H54 (cell line): ENCODE results near the gene ACSF3.
"Not testable (repeated sequence)": the region's sequence is repeated elsewhere in the genome, so short reads cannot be mapped to it uniquely, and the experiment has no call there.

ENCODE experiments used
- DNase-seq: peaks from one replicate; pipeline ENCODE4 v3.0.0; 2011; ENCODE audit warnings: low spot score, mixed read lengths; ENCODE audit not compliant: insufficient read length
- FAIRE-seq: peaks from 3 replicates; lab custom pipeline; 2011; peaks lifted over from hg19 to GRCh38; lab: Jason Lieb, UNC
- POLR2A ChIP-seq: IDR thresholded peaks from 2 replicates; pipeline ENCODE4 v1.6.1; 2011; ENCODE audit warnings: low read depth, mild to moderate bottlenecking, low read length

Gene ACSF3

DNA sequence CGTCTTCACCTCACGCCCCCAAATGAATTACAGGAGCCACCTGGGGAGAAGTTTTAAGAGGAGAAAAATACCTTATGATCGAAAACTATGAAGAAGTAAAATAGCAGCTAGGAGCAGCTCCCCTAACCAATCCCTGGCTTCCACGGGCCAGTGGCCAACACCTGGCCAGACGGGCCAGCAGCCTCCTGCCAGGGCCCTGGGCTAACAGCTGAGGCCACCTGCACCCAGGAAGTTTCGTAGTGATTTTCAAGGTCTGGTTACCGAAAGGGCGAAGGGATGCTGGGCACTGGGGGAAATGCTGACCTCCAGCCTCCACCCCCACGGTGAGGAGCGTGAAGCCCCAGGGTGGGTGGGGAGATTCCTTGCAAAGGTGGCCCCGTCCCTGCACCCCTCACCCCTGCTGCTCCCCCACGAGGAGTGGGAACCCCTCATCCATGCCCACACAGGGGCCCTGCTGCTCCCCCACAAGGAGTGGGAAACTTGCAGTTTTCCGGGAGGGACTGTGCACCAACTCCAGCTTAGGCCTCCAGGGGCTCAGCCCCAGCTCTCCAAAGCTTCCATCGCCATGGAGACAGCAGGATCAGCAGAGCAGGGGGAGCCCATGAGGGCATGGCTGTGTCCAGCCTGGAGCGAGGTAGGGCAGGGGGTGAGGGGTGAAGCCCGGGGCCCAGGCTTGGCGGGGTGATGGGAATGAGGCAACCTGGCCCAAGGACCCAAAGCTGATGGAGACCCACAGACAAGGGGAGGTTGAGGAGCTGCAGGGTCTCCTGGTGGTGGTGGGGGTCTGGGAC lies 31.9 kb upstream of the ACSF3 start:
- no peak for DNase-seq
- no peak for FAIRE-seq
- TF ChIP-seq POLR2A = no peak

DNA sequence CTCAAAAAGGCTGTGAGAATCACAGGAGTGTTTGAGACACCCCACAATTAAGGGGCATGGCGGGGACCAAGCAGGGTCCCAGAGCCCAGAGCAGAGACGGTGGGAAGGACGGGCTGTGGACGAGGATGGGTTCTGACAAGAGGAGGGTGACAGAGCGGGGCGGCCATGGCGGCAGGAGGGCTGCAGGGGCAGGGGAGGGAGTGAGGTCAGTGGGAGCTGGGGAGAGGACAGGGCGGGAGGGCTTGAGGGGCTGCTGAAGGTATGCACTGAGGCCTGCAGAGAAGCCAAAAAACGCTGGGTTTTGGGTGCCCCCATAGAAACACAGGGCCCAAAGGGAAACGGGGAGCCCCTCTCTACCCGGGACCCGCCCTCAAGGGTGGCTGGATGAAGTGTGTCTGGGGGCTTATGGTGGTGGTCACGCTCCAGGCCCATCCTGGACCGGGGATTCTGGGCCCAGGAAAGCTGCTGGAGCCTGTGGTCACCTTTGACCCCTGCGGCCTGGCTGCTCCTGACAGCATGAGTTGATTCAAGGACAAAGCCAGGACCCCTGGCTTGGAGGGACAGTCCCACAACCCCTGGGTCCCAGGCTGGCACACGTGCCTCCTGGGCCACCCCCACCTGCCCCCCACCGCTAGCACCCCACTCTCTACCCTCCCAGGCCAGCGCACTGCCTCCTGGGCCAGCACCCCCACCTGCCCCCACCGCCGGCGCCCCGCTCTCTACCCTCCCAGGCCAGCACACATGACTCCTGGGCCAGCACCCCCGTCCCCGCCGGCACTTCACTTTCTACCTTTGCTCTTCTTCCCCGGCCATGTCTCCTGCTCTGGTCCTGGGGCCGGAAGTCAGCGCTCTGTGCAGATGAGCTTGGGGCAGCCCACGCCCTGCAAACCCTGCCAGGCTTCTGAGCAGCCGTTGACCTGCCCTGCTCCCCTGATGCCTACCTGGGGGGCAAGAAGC lies 31.0 kb upstream of the ACSF3 start:
- FAIRE-seq (no peak), DNase-seq (no peak)
- TF ChIP-seq POLR2A = no peak

DNA sequence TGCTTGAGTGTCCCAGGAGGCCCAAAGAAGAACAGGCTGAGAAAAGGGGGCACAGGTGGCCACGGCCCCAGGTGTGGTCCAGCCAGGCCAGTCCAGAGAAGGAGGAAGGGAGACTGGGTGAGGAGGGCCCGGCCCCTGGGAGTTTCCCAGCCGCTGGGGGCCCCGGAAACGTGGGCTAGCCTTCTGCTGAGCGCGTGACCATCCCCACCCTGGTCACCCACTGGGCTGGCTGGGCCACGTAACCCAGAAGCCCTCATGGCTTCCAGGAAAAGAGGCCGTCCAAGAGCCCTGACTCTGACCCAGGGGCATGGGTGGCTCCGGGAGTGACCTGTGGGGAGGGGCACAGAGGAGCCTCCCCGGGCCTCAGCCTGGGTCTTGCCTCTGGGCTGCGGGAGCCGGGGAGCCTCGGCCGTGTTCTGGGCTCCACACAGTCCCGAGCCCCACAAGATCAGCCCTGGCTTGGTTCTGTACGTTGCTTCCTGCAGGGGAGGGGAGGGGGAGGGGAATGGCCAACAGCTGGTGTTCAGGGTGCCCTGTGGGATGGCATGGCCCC lies 29.8 kb upstream of the ACSF3 start:
- FAIRE-seq = no peak
- no peak for TF ChIP-seq POLR2A
- no peak for DNase-seq

DNA sequence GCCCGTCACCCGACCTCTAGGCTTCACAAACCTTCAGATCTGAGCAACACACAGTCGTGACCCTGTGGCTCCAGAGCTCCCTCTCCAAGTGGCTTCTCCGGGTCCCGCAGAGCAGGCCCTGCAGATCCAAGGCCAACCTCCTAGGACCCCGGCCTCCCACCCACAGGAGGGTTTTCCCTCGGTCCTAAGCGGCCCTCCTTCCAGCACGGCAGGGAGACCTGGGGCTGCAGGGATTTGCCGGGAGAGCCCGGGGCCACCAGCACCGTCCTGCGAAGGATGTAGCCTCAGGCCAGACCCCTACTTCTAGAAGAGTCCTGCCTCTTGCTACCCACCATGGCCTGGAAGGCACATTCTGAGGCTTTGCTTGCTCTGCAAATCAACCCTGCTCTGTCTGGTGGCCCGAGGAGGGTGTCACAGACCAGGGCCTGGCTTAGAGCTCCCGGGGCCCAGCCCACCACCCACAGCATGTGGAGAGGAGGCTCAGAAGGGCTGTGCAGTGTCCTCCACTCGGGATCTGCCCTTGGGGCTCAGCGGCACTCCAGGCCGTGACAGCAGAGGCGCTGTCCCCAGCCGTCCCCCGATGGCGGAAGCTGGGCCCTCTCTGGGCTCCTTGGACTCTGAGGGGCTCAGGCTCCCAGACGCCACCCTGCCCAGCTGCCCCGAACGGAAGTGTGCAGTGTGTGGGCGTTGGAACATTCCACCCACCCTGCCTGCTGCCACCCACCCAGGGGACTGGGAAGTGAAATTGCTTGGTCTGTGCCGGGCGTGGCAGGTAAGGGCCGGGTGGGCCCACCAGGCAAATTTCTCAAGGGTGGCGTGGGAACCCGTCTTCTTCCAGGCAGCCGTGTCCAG lies 28.8 kb upstream of the ACSF3 start:
- DNase-seq = no peak
- no peak for TF ChIP-seq POLR2A
- no peak for FAIRE-seq

DNA sequence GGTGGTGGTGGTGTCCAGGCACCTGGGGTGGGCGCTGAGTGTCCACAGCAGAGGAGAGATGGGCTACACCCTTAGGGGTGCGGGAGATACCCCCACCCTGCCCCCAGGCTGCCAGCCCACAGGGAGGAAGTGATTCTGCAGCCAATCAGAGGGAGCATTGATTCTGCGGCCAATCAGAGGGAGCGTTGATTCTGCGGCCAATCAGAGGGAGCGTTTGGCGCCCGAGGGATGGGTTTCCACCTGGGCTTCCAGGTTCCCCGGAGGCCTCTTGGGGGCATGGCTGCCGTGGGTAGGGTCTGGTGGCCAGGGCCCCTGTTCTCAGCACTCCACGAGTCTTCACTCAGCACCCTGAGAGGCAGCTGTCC lies 28.2 kb upstream of the ACSF3 start:
- FAIRE-seq (no peak), DNase-seq (no peak)
- TF ChIP-seq POLR2A = no peak

DNA sequence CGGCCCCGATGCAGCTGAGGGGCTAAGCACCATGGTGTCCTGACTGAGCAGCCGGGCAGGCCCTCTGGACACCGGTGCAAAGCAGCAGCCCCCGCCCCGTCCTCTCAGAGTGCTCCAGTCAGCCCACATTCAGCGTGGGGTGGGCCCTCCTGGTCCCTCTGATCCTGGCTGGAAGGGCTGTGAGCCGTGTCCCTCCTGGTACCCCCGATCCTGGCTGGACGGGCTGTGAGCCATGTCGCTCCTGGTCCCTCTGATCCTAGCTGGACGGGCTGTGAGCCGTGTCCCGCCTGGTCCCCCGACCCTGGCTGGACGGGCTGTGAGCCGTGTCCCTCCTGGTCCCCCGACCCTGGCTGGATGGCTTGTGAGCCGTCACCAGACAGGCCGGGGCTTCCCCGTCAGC lies 26.9 kb upstream of the ACSF3 start:
- no peak for DNase-seq
- no peak for TF ChIP-seq POLR2A
- no peak for FAIRE-seq

DNA sequence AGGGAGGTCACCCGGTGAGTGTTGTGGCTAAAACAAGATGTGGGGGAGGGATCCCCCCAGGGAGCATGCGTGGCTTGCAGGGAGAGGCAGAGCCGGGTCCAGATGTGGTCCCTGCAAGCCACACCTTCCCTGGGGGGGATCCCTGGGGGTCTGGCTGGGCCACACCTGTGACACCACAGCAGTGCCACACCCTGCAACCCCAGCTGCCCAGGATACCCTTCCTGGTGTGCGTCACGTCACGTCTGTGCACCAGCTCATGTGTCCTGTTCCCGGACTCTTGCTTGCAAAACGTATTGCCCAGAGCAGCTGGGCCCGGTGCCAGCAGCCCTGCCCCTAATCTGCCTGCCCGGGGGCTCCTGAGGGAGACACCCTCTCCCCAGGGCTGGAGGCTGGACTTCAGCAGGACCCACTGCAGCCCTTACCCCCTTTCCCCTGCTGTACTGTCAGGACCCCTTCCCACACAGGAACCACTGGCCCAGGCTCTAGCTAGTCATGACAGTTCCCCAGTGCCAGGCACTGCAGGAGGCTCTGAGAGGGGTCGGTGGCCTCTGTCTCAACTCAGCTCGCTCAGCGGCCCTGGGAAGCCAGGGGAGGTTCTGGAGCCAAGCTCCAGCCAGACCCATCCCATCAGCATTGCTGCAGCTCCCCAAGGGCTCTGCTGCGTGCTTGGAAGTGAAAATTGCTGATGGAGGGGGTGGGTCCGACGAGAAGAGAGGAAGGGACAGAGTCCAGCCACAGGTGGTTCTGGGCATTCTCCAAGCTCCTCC lies 25.8 kb upstream of the ACSF3 start:
- FAIRE-seq = no peak
- DNase-seq = no peak
- no peak for TF ChIP-seq POLR2A

DNA sequence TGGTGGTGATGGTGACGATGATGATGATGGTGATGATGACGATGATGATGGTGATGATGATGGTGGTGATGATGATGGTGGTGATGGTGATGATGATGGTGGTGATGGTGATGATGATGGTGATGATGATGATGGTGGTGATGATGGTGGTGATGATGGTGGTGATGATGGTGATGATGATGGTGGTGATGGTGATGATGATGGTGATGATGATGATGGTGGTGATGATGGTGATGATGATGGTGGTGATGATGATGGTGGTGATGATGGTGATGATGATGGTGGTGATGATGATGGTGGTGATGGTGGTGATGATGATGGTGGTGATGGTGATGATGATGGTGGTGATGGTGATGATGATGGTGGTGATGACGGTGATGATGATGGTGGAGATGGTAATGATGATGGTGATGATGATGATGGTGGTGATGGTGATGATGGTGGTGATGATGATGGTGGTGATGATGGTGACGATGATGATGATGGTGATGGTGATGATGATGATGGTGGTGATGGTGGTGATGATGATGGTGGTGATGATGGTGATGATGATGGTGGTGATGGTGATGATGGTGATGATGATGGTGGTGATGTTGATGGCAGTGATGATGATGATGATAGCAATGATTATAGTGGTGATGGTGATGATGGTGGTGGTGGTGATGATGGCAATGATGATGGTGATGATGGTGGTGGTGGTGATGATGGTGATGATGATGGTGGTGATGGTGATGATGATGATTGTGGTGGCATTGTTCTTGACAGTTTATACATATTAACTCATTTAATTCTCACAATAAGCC lies 24.6 kb upstream of the ACSF3 start:
- FAIRE-seq, DNase-seq: not testable (repeated sequence)

DNA sequence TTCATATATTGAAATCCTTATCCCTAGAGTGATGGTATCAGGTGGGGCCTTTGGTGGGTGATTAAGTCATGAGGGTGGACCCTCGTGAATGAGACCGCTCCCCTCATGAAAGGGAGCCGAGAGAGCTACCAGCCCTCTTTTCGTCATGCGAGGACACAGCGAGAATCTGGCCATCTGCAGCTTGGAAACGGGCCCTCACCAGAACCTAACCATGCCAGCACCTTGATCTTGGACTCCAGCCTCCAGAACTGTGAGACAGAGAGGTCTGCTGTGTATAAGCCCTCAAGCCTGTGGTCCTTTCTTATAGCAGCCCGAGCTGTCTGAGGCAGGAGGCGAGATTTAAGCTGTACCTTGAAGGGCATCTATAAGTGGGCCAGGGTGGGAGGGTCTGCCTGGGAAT lies 23.7 kb upstream of the ACSF3 start:
- DNase-seq (no peak), FAIRE-seq (no peak)
- TF ChIP-seq POLR2A = no peak

DNA sequence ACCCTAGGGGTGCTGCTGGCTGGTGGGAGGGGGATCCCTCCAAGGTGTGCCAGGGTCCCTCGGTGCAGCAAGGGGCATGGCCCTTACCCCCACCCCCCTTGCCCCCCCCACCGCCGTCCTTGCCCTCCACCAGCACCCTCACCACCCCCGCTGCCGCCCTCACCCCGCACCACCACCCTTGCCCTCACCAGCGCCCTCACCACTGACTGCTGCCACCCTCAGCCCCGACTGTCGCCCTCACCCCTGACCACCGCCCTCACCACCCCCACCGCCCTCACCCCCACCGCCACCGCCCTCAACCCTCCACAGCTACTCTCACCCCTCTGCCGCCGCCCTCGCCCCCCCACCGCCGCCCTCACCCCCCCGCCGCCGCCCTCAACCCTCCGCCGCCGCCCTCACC lies 23.1 kb upstream of the ACSF3 start:
- no peak for FAIRE-seq
- TF ChIP-seq POLR2A = no peak
- no peak for DNase-seq

DNA sequence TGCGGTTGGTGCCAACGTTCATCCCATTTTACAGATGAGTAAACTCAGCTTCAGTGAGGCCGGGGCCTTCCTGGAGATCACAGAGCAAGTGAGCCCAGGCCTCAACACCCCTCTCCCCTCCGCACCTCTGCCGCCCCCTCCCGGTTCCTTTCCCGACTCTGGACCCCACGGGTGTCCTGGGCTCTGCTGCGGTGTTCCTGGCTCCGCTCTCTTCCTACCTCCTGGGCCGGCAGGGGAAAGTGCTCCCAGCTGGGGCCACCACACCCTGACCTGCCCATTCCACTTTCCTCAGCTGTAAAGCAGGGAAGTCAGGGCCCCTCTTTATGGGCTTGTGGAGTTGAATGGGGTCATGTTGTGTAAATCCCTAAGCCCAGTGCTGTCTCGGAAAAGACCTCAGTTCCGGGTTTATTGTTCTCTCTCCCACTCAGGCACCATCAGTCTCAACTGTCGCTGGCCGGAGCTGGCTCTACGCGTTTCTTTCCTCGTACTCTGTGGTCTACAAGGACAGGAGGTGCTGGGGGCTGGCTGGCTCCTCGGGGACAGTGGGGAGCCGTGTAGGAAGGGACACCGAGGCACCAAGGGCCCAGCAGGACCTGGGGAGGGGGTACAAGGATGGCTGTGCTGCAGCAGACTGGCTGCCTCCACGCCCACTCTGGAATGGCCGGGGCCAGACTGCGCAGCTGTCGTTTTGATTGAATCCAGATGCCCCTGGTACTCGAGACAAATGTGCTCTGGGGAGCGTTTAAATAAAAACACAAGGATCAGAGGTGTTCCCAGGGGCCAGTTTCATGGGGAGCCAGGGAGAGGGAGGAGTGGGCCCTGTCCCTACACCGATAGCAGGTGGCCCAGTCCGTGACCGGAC lies 21.7 kb upstream of the ACSF3 start:
- no peak for TF ChIP-seq POLR2A
- DNase-seq (no peak), FAIRE-seq (no peak)
